CD14-positive monocyte (primary cell): ENCODE results near the gene ALDH5A1. TPM values are rescaled to one million over a fixed set of nuclear protein-coding genes. Genes with fewer than 3 reads are reported as not detected.

Experiments
- DNase-seq, 3 donors: peaks; one replicate each; pipeline ENCODE4 v3.0.0-alpha.2; 2011 to 2022
- H2AFZ ChIP-seq: 2 replicates; pipeline ENCODE4 v1.6.0; 2012; ENCODE audit warnings: mild to moderate bottlenecking, low read depth, low read length, inconsistent platforms; ENCODE audit not compliant: insufficient read depth, poor library complexity, severe bottlenecking
- H3K27ac ChIP-seq, 2 donors: 1 replicate in 1 of 2; 2 replicates in 1 of 2; pipeline ENCODE4 v1.5.1; 2012 to 2013; ENCODE audit warnings: low read length in 2 of 2, control low read depth in 1 of 2, inconsistent platforms in 1 of 2, low read depth in 1 of 2, mild to moderate bottlenecking in 1 of 2
- H3K27me3 ChIP-seq, 2 donors: one replicate each; pipeline versions ENCODE4 v1.6.0 to v1.6.1; 2011 to 2013; ENCODE audit warnings: low read length in 2 of 2; ENCODE audit not compliant: control insufficient read depth in 2 of 2, insufficient read depth in 2 of 2
- H3K36me3 ChIP-seq, 2 donors: replicated peaks in 1 of 2; 1 replicate in 1 of 2; 2 replicates in 1 of 2; pipeline versions ENCODE4 v1.5.1 to v1.6.1; 2012 to 2013; ENCODE audit warnings: low read length in 2 of 2, control low read depth in 1 of 2, inconsistent platforms in 1 of 2, mild to moderate bottlenecking in 1 of 2; ENCODE audit not compliant: insufficient read depth in 2 of 2, control insufficient read depth in 1 of 2
- H3K4me1 ChIP-seq, 2 donors: 1 replicate in 1 of 2; 2 replicates in 1 of 2; pipeline versions ENCODE4 v1.5.1 to v1.6.1; 2012 to 2013; ENCODE audit warnings: low read length in 2 of 2, control low read depth in 1 of 2, inconsistent platforms in 1 of 2, mild to moderate bottlenecking in 1 of 2, moderate library complexity in 1 of 2; ENCODE audit not compliant: insufficient read depth in 2 of 2, control insufficient read depth in 1 of 2
- H3K4me2 ChIP-seq: replicated peaks from 2 replicates; pipeline ENCODE3; 2012; ENCODE audit warnings: low read length, moderate library complexity, mild to moderate bottlenecking; ENCODE audit not compliant: poor library complexity, severe bottlenecking; ENCODE audit errors: extremely low read depth
- H3K4me3 ChIP-seq, 3 experiments: fragments of 200-600 bp in 1 of 3; sonication (generic) in 1 of 3; replicated peaks in 1 of 3; 1 replicate in 2 of 3; 2 replicates in 1 of 3; pipeline ENCODE4 v1.5.1; 2011 to 2013; ENCODE audit warnings: low read length in 3 of 3, mild to moderate bottlenecking in 3 of 3, control low read depth in 2 of 3, low read depth in 2 of 3, inconsistent platforms in 1 of 3, moderate library complexity in 1 of 3
- H3K79me2 ChIP-seq: 2 replicates; pipeline ENCODE4 v1.6.0; 2012; ENCODE audit warnings: mild to moderate bottlenecking, control low read depth, inconsistent platforms, low read length, moderate library complexity; ENCODE audit not compliant: insufficient read depth
- H3K9ac ChIP-seq: 2 replicates; pipeline ENCODE4 v1.6.0; 2017; ENCODE audit warnings: low read length, mild to moderate bottlenecking; ENCODE audit not compliant: insufficient read depth, poor library complexity, severe bottlenecking
- H3K9me3 ChIP-seq, 2 donors: replicated peaks in 1 of 2; 1 replicate in 1 of 2; 2 replicates in 1 of 2; pipeline versions ENCODE4 v1.5.1 to v1.6.1; 2012 to 2013; ENCODE audit warnings: low read length in 2 of 2, control low read depth in 1 of 2; ENCODE audit not compliant: control insufficient read depth in 1 of 2, insufficient read depth in 1 of 2
- H4K20me1 ChIP-seq: 2 replicates; pipeline ENCODE4 v1.6.0; 2012; ENCODE audit warnings: mild to moderate bottlenecking, low read length, control low read depth, moderate library complexity; ENCODE audit not compliant: insufficient read depth
- H3K27ac Mint-ChIP-seq, 7 donors: one replicate each; pipeline ENCODE4 v1.8.0; 2020; ENCODE audit warnings: mild to moderate bottlenecking in 7 of 7, mixed read lengths in 7 of 7, moderate library complexity in 6 of 7, inconsistent platforms in 2 of 7
- H3K27me3 Mint-ChIP-seq, 3 donors: one replicate each; pipeline ENCODE4 v1.8.0; 2021 to 2022; ENCODE audit warnings: low read depth in 3 of 3, mild to moderate bottlenecking in 3 of 3, mixed read lengths in 3 of 3, moderate library complexity in 3 of 3, inconsistent platforms in 1 of 3
- H3K36me3 Mint-ChIP-seq, 2 donors: one replicate each; pipeline ENCODE4 v1.8.0; 2020; ENCODE audit warnings: mixed read lengths in 2 of 2, inconsistent platforms in 1 of 2, mild to moderate bottlenecking in 1 of 2
- H3K4me1 Mint-ChIP-seq: one replicate; pipeline ENCODE4 v1.8.0; 2020; ENCODE audit warnings: mild to moderate bottlenecking, mixed read lengths
- H3K4me3 Mint-ChIP-seq, 2 donors: one replicate each; pipeline ENCODE4 v1.8.0; 2020; ENCODE audit warnings: mild to moderate bottlenecking in 2 of 2, mixed read lengths in 2 of 2, moderate library complexity in 1 of 2
- H3K9me3 Mint-ChIP-seq, 7 donors: one replicate each; pipeline ENCODE4 v1.8.0; 2020 to 2022; ENCODE audit warnings: mixed read lengths in 7 of 7, mild to moderate bottlenecking in 6 of 7, moderate library complexity in 6 of 7, inconsistent platforms in 2 of 7
- CTCF ChIP-seq: fragments of 200-600 bp; IDR thresholded peaks from one replicate; pipeline ENCODE4 v1.8.0; 2022; ENCODE audit warnings: antibody characterized with exemption, mild to moderate bottlenecking
- WGBS: methylation state at CpG from one replicate; pipeline ENCODE4 v1.1.5; 2013; ENCODE audit warnings: missing lambda C conversion rate; ENCODE audit not compliant: insufficient coverage; 5-methylcytosine and 5-hydroxymethylcytosine counted together
- intact Hi-C, 2 donors: fragments of 100-400 bp; cut with micrococcal nuclease; formaldehyde crosslinking; loops; one replicate each; pipeline versions ENCODE4 v1.15.0 to v1.15.1; 2023
- polyA plus RNA-seq, 3 donors: library from polyadenylated mRNA; depleted of rRNA in 1 of 3; unstranded in 2 of 3; stranded (reverse) in 1 of 3; fragments of 300-500 nt in 2 of 3; fragments of >200 nt in 1 of 3; fragmentation: Illumina TruSeq in 2 of 3; gene quantifications; 1 replicate in 2 of 3; 2 replicates in 1 of 3; pipeline ENCODE4 v1.2.3, GENCODE V29; 2012 to 2021

ALDH5A1 gene
- polyA plus RNA-seq, 3 donors, result 0.04 to 0.33 (median 0.17) TPM

GRCh38 chr6:24524329-24524728, 29.6 kb downstream of the ALDH5A1 start:
- Histone ChIP-seq H4K20me1 (no peaks in the 10 kb centered on the region), H3K79me2 (no peaks in the 10 kb centered on the region), H3K9me3 (no peaks in the 10 kb centered on the region), H2AFZ (no peak overlapping the region), H3K27me3 (no peaks in the 10 kb centered on the region), H3K9ac (no peak overlapping the region), H3K27ac (no peak overlapping the region), H3K4me2 (no peak overlapping the region), H3K36me3 (no peaks in the 10 kb centered on the region), H3K4me3 (no peak overlapping the region), H3K4me1 (no peaks in the 10 kb centered on the region)
- Mint-ChIP-seq H3K9me3 (no peaks in the 10 kb centered on the region), H3K27me3 (no peaks in the 10 kb centered on the region), H3K4me3 (no peak overlapping the region), H3K36me3 (no peaks in the 10 kb centered on the region), H3K4me1 (peaks cover 8% of the 10 kb centered on the region), H3K27ac (no peak overlapping the region)
- DNase-seq, result no peak
- WGBS, result 55% methylated on average over 2 of the region's 3 CpGs
- intact Hi-C loops, result no loop called here
- TF ChIP-seq CTCF, result no peak

GRCh38 chr6:24524805-24525204, 30.0 kb downstream of the ALDH5A1 start:
- no peaks in the 10 kb centered on the region for H3K27me3 Mint-ChIP-seq
- Histone ChIP-seq H4K20me1 (no peaks in the 10 kb centered on the region), H3K27ac (no peak overlapping the region), H3K36me3 (no peaks in the 10 kb centered on the region), H3K79me2 (no peaks in the 10 kb centered on the region), H3K9me3 (no peaks in the 10 kb centered on the region), H3K4me1 (no peaks in the 10 kb centered on the region), H3K9ac (no peak overlapping the region), H3K27me3 (no peaks in the 10 kb centered on the region), H2AFZ (no peak overlapping the region), H3K4me2 (no peak overlapping the region), H3K4me3 (no peak overlapping the region)
- no peak for TF ChIP-seq CTCF
- no peak for DNase-seq
- WGBS, result 73% methylated on average over 2 of the region's 5 CpGs
- H3K4me3 Mint-ChIP-seq, result no peak overlapping the region
- no peaks in the 10 kb centered on the region for H3K9me3 Mint-ChIP-seq
- H3K36me3 Mint-ChIP-seq, result no peaks in the 10 kb centered on the region
- no peak overlapping the region for H3K27ac Mint-ChIP-seq
- peaks cover 8% of the 10 kb centered on the region for H3K4me1 Mint-ChIP-seq
- intact Hi-C loops, result no loop called here
